ENCODE results near the gene NRROS.
A peak's percentile ranks its signal among the peaks of the same experiment; 100 is the strongest.
"Not testable (repeated sequence)": the region's sequence is repeated elsewhere in the genome, so short reads cannot be mapped to it uniquely, and the experiment has no call there.

Gene NRROS

DNA sequence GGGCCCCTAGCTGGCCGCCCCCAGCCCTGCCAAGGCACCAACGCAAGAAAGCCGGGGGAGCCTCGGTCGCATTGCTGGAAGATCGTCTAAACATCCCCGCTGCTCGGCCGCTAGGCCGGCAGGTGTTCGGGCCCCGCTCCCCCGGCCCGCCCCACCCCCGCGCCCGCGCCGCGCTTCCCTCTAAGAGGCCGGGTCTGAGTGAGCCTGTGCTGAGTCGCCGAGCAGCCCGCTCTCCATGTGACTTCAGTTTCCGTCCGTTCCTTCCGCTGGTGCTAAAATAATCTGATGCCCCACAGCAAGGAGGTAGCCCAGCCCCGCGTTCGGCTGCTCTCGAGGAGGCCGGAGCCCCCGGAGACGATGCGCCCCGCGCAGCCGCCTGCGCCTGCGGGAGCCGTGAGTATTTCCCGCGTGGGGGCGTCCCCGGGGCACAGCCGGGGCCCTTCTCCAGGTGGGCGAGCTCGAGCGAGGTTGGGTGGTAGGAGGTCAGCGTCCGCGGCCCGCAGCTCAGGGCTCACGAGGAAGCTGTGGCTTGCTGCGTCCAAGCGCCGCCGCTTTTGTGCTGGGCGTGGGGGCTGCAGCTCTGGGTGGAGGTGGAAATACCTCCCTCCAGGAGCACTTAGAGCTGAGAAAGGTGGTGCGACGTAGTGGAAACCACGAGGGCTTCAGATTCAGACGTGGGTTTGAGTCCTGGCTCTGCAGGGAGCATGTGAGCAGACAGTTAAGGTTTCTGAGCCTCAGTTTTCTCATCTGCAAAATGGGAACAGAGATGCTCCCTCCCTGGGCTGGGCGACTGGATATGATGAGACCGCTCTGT is at the start of gene NRROS:
Gene NRROS (plus strand): TSS at position 212 of the 814 bp plus-strand sequence. CDS start 14,846 bp downstream, outside the sequence.
- TF ChIP-seq L3MBTL2 (conservative IDR thresholded peaks at IDR 0.05) = peak; percentile 59
- TF ChIP-seq LEF1 (IDR thresholded peaks at IDR 0.05; ENCODE audit: borderline replicate concordance) = no peak
- ChIA-PET CTCF (interaction anchor here (0.6 kb wide), 1 partner anchor 33 kb away, joined by 3 read pairs; no protein-coding TSS in a partner anchor), POLR2A (interaction anchor here (0.8 kb wide), 1 partner anchor 228 kb away, joined by 3 read pairs; the partner anchor contains the start of gene SENP5)
- peak; percentile 48 for DNase-seq (ENCODE audit: extremely low spot score)

DNA sequence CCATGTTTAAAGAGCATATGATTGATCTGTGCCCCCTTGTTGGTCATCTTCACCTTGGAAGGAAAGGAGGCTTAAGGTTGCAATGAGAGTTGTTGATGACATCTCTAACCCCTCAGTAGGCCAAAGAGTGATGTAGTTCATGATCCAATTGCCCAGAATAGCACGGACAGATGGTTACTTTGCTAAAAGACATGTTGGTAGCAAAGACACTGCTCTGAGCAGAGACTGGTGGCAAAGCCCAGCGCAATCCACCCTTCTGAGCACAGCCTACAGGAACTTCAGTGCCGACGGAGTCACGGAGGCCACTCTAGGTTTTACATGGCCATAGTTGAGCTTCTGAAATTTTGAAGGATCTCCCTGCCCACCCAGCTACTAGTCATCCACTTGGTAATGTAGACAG is 49.2 kb upstream of the NRROS start:
- CTCF ChIA-PET = interaction anchor here (1.1 kb wide), 1 partner anchor 87 kb away, joined by 3 read pairs; no protein-coding TSS in a partner anchor
- TF ChIP-seq LEF1 (IDR thresholded peaks at IDR 0.05; ENCODE audit: borderline replicate concordance) (no peak), TARDBP (IDR thresholded peaks at IDR 0.05) (no peak), PKNOX1 (IDR thresholded peaks at IDR 0.05) (no peak), ARNT (IDR thresholded peaks at IDR 0.05) (no peak), ELF4 (IDR thresholded peaks at IDR 0.05) (no peak), SP1 (IDR thresholded peaks at IDR 0.05) (no peak), CTBP1 (IDR thresholded peaks at IDR 0.05; ENCODE audit: borderline replicate concordance) (no peak), FOXM1 (IDR thresholded peaks at IDR 0.05; ENCODE audit: borderline replicate concordance) (no peak), ZNF384 (IDR thresholded peaks at IDR 0.05) (no peak), FOXA1 (IDR thresholded peaks at IDR 0.05) (no peak), NFRKB (IDR thresholded peaks at IDR 0.05) (no peak), FOXK2 (IDR thresholded peaks at IDR 0.05) (no peak), HDGF (IDR thresholded peaks at IDR 0.05; ENCODE audit: borderline replicate concordance) (no peak), L3MBTL2 (conservative IDR thresholded peaks at IDR 0.05) (no peak), BHLHE40 (IDR thresholded peaks at IDR 0.05; ENCODE audit: borderline replicate concordance) (no peak), SUZ12 (IDR thresholded peaks at IDR 0.05) (no peak)
- no peak for DNase-seq (ENCODE audit: extremely low spot score)
- POLR2A ChIA-PET = no interaction called here

DNA sequence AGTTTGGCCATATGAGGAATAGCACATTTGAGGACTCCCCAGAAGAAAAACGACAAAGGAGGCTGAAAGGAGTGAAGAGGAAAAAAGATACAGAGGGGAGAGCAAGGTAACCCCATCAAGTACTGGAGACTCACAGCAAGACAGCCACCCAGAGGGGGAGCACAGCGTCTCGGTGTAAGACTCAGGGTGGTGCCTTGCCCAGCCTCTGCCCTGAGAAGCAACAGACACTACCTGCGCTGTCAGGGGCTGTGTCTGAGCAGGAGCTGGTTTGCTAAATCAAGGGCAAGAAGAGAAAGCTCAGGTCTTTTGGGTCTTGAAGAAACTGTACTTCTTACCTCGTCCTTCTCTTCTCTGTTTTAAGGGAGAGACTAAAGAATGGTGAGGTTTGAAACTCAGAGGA is 43.1 kb upstream of the NRROS start:
- CTCF ChIA-PET = interaction anchor here (1.2 kb wide), 1 partner anchor 13 kb away, joined by 5 read pairs; no protein-coding TSS in a partner anchor
- no peak for TF ChIP-seq SP1 (IDR thresholded peaks at IDR 0.05)
- DNase-seq (ENCODE audit: extremely low spot score) = no peak
- POLR2A ChIA-PET = interaction anchor here (0.9 kb wide), 1 partner anchor 35 kb away, joined by 4 read pairs; no protein-coding TSS in a partner anchor

- DNase-seq (ENCODE audit: extremely low spot score); POLR2A ChIA-PET: not testable (repeated sequence)
- CTCF ChIA-PET = interaction anchor here (0.5 kb wide), 1 partner anchor 15 kb away, joined by 5 read pairs; no protein-coding TSS in a partner anchor
These were observed 41.3 kb upstream of the NRROS start for GRCh38 chr3:196597971-196598733.

GRCh38 chr3:196599734-196600128 is 39.8 kb upstream of the NRROS start:
- POLR2A ChIA-PET = no interaction called here
- TF ChIP-seq SUZ12 (IDR thresholded peaks at IDR 0.05) = no peak
- no peak for TF ChIP-seq PKNOX1 (IDR thresholded peaks at IDR 0.05)
- TF ChIP-seq L3MBTL2 (conservative IDR thresholded peaks at IDR 0.05) = no peak
- no peak for TF ChIP-seq NFRKB (IDR thresholded peaks at IDR 0.05)
- TF ChIP-seq ZNF384 (IDR thresholded peaks at IDR 0.05) = no peak
- TF ChIP-seq FOXK2 (IDR thresholded peaks at IDR 0.05) = no peak
- no peak for TF ChIP-seq FOXA1 (IDR thresholded peaks at IDR 0.05)
- TF ChIP-seq SP1 (IDR thresholded peaks at IDR 0.05) = no peak
- no peak for TF ChIP-seq HDGF (IDR thresholded peaks at IDR 0.05; ENCODE audit: borderline replicate concordance)
- no peak for TF ChIP-seq ARNT (IDR thresholded peaks at IDR 0.05)
- TF ChIP-seq ELF4 (IDR thresholded peaks at IDR 0.05) = no peak
- TF ChIP-seq LEF1 (IDR thresholded peaks at IDR 0.05; ENCODE audit: borderline replicate concordance) = no peak
- TF ChIP-seq TARDBP (IDR thresholded peaks at IDR 0.05) = no peak
- TF ChIP-seq CTBP1 (IDR thresholded peaks at IDR 0.05; ENCODE audit: borderline replicate concordance) = no peak
- TF ChIP-seq BHLHE40 (IDR thresholded peaks at IDR 0.05; ENCODE audit: borderline replicate concordance) = no peak
- no peak for TF ChIP-seq FOXM1 (IDR thresholded peaks at IDR 0.05; ENCODE audit: borderline replicate concordance)
- CTCF ChIA-PET = no interaction called here
- DNase-seq (ENCODE audit: extremely low spot score) = no peak

DNA sequence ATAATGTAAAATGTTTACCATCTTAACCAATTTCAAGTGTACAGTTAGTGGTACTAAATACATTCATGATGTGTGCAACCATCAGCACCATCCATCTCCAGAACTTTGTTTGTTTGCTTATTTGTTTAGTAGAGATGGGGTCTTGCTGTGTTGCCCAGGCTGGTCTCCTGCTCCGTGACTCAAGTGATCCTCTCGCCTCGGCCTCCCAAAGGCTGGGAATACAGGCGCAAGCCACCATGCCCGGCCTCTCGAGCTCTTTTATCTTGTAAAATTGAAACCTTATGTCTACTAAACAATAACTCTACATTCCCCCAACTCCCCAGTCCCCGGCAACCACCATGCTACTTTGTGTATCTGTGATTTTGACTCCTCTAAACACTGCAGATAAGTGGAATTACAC is 39.1 kb upstream of the NRROS start:
- TF ChIP-seq NFRKB (IDR thresholded peaks at IDR 0.05) (no peak), TARDBP (IDR thresholded peaks at IDR 0.05) (no peak), L3MBTL2 (conservative IDR thresholded peaks at IDR 0.05) (no peak), FOXK2 (IDR thresholded peaks at IDR 0.05) (no peak), PKNOX1 (IDR thresholded peaks at IDR 0.05) (no peak), SUZ12 (IDR thresholded peaks at IDR 0.05) (no peak), SP1 (IDR thresholded peaks at IDR 0.05) (no peak), LEF1 (IDR thresholded peaks at IDR 0.05; ENCODE audit: borderline replicate concordance) (no peak), ARNT (IDR thresholded peaks at IDR 0.05) (no peak), FOXA1 (IDR thresholded peaks at IDR 0.05) (no peak), ELF4 (IDR thresholded peaks at IDR 0.05) (no peak), HDGF (IDR thresholded peaks at IDR 0.05; ENCODE audit: borderline replicate concordance) (no peak), ZNF384 (IDR thresholded peaks at IDR 0.05) (no peak), BHLHE40 (IDR thresholded peaks at IDR 0.05; ENCODE audit: borderline replicate concordance) (no peak), FOXM1 (IDR thresholded peaks at IDR 0.05; ENCODE audit: borderline replicate concordance) (no peak), CTBP1 (IDR thresholded peaks at IDR 0.05; ENCODE audit: borderline replicate concordance) (no peak)
- ChIA-PET POLR2A (no interaction called here), CTCF (no interaction called here)
- DNase-seq (ENCODE audit: extremely low spot score) = no peak

All from HEK293T (cell line).